ACHN (cell line): ENCODE results near the gene GPR31.

Experiments
- DNase-seq: peaks from one replicate; pipeline ENCODE4 v3.0.0-alpha.2; 2015
- in situ Hi-C: cut with HindIII; loops from 2 replicates; pipeline ENCODE4 v1.10.0; 2017; ENCODE audit warnings: low sequenced_read_pairs, low pct_ligation_motif_present, low pct_unique_long_range_greater_than_20kb

GPR31 gene

GRCh38 chr6:167145461-167145860 is 12.3 kb downstream of the GPR31 start:
- in situ Hi-C loops, result no loop called here
- no peak for DNase-seq

GRCh38 chr6:167143041-167143440 is 14.7 kb downstream of the GPR31 start:
- no peak for DNase-seq
- in situ Hi-C loops, result no loop called here

DNA sequence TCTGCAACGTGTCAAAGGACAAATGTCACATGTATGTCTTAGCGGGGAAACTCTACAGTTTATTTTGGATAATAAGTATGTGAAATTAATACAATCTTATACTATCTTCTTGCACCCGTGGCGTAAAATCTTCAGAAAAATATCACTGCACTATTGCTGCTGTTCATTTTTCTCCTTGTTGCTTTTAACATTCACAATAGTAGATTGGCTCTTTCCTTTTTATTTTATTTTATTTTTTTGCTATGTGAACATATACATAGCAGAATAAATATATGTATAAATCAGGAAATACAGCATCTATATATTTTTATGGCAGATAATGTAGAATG is 15.4 kb downstream of the GPR31 start:
- in situ Hi-C loops, result no loop called here
- no peak for DNase-seq

- peak; percentile 58 for DNase-seq
- in situ Hi-C loops, result no loop called here
These were observed 15.9 kb downstream of the GPR31 start for GRCh38 chr6:167141667-167142432.

DNA sequence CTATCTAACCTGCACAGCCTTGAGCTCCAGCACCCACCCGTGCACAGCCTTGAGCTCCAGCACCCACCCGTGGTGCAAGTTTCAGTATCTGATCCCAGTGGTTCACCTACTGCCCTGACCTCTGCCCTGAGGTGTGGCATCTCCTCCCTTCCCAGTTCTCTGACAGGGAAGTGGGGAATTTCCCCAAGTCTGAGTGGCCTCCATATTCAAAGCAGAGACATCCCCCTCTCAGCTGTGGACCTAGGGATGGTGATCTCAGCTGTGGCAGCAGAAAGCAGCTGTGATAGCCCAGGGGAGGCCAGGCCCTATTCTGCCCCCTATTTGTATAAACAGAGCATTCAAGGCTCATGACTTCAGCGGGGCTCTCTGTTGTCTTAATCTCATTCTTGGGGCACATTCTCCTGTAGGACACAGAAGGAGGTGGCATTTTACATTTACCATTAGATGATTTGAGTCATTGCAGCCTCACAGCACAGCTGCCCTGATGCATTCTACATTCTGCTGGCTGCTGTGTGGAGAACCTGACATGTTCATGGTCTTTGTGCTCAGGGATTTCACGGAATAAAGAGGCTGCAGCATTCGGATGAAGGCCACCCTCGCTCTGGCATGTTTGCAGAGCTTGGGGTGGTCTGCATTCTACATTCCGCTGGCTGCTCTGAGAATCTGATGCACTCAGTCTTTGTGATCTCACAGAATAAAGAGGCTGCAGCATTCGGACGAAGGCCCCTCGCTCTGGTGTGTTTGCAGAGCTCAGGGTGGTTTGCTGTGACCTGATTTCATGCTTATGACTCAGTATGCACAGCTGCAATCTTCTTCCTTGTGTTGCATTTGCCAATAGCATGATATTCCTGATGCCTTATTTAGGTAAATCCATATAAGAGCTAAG is 16.9 kb downstream of the GPR31 start:
- no peak for DNase-seq
- in situ Hi-C loops, result no loop called here

GRCh38 chr6:167139761-167140160 is 18.0 kb downstream of the GPR31 start:
- in situ Hi-C loops, result no loop called here
- DNase-seq, result no peak

DNA sequence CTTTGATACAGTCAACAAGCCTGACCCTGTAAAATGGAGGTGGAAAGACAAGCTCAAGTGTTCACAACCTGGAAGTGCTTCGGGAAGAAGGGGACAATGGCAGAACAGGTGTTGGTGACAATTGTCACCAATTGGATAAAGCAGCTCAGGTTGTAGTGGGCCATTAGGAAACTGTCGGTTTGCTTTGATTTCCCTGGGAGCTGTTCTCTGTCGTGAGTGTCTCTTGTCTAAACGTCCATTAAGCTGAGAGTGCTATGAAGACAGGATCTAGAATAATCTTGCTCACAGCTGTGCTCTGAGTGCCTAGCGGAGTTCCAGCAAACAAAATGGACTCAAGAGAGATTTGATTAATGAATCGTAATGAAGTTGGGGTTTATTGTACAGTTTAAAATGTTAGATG is 19.9 kb downstream of the GPR31 start:
- in situ Hi-C loops, result no loop called here
- DNase-seq, result no peak

DNA sequence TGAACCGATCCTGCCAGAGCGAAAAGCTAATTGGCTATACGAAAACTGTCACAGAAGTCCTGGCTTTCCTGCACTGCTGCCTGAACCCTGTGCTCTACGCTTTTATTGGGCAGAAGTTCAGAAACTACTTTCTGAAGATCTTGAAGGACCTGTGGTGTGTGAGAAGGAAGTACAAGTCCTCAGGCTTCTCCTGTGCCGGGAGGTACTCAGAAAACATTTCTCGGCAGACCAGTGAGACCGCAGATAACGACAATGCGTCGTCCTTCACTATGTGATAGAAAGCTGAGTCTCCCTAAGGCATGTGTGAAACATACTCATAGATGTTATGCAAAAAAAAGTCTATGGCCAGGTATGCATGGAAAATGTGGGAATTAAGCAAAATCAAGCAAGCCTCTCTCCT is 20.7 kb downstream of the GPR31 start:
- in situ Hi-C loops, result no loop called here

DNA sequence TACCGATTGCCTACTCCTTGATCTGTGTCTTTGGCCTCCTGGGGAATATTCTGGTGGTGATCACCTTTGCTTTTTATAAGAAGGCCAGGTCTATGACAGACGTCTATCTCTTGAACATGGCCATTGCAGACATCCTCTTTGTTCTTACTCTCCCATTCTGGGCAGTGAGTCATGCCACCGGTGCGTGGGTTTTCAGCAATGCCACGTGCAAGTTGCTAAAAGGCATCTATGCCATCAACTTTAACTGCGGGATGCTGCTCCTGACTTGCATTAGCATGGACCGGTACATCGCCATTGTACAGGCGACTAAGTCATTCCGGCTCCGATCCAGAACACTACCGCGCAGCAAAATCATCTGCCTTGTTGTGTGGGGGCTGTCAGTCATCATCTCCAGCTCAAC is 21.4 kb downstream of the GPR31 start:
- no peak for DNase-seq
- in situ Hi-C loops, result no loop called here

More for the DNA sequence above, 20.7 kb downstream of the GPR31 start:
- no peak for DNase-seq

DNA sequence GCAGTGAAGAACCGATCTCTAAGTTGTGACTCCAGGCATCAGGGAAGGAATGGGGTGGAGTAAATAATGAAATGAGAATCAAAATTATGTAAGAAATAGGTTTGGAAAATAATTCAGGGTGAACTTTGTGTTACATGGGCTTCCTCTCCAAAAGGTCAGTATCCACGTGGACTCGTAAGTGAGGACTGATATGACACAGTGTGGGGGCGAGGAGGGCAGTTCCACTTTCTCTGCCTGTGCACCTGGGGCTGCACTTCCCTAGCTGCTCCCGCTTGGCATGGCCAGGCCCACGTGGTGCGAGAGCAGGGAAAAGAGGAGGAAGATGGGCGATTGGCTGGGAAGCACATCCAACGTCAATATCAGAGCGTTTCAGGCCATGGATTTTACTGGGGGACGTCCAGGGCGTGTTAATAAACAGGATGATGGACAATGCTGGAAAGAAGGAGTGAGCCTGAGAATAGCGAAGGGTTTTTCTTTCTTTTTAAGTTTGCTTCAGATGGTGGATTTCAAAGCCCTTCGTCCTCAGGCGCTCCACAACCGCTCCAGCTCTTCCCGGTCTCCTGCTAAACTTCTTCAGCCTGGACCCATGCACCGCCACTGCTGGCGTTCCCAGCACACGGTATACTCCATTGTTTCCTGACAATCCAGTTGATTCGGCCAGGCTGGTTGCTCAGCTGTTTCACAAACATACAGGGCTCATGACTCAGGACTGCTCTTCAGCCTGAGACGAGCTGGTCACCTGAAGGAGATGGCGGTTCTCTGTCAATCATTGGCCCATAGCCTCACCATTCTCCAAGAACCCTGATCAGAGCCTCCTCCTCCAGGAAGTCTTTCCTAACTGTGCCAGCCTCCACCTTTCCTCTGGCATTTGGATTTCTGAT is 23.1 kb downstream of the GPR31 start:
- peak; percentile 36 for DNase-seq
- in situ Hi-C loops, result no loop called here

DNA sequence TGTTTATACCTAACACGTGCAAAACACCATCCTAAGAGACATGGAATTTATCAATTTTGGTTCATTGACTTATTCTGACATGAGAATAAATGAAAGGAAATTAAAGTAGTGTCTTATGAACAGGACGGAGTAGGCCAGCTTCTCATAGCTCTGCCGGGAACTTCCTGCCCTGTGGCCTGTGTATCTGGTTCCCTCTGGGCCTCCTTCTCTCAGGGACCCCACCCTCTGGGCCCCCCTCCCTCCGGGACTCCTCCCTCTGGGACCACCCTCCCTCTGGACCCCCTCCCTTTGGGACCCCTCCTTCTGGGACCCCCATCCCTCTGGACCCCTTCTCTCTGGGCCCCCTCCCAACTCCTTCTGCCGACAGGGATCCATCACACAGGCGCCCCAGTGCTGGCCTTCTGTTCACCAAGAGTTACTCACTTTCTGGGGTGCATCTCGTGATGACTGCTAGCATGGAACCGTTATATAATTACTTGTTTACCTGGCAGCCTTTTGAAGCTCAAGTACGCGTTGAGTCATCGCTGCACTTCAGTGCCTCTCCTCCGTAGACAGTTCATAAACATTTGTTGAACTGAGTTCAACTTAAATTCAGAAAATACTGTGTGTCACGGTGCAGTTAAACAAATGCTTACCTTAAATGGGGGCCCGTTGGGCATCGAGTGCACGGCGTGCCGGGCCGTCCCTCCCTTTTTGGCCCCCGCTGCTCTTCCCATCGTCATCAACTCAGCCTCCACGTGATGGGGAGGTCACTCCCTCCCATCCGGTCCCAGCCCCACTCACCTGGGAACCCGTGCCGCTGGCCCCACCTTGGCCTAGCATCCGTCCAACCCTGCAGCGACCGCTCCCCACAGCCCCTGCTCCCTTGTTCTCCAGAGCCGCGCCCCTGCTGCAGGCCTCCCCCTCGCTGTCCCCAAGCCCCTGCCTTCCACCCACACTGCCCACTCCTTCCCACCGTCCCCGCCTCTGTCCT is 26.8 kb downstream of the GPR31 start:
- in situ Hi-C loops, result no loop called here
- peak; percentile 55 for DNase-seq

DNA sequence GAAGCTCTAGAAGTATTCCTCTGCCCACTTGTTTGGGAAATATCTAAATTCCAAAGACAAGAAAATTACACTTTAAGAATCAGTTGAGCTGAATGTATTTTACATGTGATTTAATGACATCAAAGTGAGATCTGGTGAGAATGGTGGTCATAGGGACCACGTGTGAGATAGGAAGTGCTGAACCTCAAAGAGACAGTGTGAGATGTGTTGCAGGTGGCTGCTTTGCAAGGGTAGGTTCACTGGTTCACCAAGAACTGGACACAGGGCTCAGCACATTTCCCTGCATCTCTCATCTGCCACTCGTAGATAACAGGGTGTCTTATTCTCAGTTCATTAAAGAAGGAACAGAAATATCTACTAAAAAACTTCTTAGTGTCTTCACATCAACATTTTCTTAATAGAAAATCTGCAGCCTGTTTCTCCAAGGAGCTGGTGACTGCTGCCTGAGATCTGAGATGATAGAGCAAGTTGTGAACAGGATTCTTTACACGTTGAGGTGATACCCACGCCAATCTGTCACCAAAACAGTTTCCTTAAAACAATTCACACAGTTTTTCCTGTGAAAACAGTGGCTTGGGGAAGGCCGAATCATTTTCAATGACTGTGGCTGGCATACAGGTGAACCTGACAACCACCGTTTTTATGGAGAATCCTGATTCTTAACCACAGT is 27.6 kb downstream of the GPR31 start:
- no peak for DNase-seq
- in situ Hi-C loops, result no loop called here

- no peak for DNase-seq
- in situ Hi-C loops, result no loop called here
These were observed 28.2 kb downstream of the GPR31 start for GRCh38 chr6:167129562-167129961.

GRCh38 chr6:167129159-167129558 is 28.6 kb downstream of the GPR31 start:
- in situ Hi-C loops, result no loop called here
- no peak for DNase-seq

DNA sequence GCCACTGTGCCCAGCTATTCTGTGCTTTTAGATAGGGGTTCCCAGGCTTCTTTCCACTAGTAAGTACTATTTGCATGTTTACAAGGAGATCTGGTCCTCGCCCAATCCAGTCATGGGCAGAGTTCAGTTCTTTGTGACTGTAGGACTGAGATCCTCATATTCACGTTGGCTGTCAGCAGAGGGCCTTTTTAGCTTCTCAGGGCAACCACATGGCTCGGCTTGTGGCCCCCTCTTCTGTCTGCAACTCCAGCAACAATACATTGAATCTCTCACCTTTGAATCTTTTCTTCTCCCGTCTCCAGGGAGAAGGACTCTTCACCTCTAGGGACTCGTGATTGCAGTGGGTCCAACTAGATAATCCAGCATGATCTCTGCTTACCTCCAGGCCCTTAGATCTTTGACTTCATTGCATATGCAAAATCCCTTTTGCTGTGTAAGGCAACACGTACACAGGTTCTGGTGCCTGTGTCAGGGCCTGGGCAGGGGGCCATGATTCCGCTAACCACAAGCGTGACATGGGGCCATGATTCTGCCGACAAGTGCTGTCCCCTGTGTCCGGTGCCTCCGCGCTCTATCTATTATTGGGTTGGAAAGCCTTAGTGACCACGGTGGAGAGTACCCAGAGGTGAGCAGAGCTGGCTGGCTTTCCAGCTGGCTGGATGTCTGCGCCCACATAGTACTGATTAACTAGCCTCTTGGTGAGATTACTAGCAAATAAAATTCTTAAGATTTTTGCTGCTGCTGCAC is 29.8 kb downstream of the GPR31 start:
- peak; percentile 73 for DNase-seq
- in situ Hi-C loops, result no loop called here

DNA sequence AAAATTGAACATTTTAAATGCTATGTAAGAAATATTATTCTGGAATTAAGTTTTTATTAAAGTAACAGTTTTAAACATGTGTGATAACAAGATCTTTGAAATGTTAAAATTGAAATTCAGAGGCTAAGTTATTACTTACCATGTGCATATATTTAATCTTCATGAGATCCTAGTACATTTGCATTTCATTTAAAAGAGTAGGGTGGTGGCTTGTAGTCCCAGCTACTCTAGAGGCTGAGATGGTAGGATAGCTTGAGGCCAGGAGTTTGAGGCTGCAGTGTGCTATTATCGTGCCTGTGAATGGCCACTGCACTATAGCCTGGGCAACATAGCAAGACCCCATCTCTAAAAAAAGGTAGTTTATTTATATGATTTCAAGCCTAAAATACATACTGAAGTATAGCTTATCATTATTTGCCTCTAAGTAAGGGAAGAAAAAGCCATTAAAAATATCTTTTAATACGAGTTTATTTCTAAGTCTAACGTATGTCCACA is 31.9 kb downstream of the GPR31 start:
- in situ Hi-C loops, result no loop called here
- DNase-seq, result no peak

DNA sequence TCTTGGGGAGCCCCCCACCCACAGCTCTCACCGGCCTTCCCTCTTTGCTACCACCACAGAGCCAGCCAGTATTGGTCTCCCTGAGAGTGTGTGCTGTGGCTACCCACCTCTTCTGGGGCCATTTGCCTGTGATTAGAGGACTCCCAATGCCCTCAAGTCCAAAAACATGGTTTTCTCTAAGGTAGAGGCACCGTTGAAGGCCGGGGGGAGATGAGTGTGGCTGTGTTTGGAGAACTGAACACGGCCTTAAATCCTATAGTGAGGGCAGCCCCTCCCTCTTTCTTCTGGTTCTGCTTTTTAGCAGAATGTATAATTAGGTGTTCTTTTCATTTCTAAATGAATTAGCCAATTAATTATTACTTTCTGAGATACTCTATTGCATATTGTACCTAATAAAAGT is 32.4 kb downstream of the GPR31 start:
- DNase-seq, result no peak
- in situ Hi-C loops, result no loop called here
